Psoas muscle (tissue), 8 donors: ENCODE measurements around the gene SELENOV. TPM values are rescaled to one million over a fixed set of nuclear protein-coding genes. Genes with fewer than 3 reads are reported as not detected.

Experiments
- ATAC-seq, 4 donors: fragments of 200-7000 bp; cut with Tn5 transposase; one replicate each; pipeline ENCODE4 v1.9.1; 2020; ENCODE audit warnings: moderate library complexity in 3 of 4, mild to moderate bottlenecking in 2 of 4
- DNase-seq, 2 donors: peaks; one replicate each; pipeline ENCODE4 v3.0.0-alpha.2; 2020
- H3K27ac ChIP-seq: fragments of 200-600 bp; one replicate; pipeline ENCODE4 v1.8.0; 2022
- H3K27me3 ChIP-seq, 3 donors: fragments of 200-600 bp in 1 of 3; one replicate each; pipeline versions ENCODE4 v1.6.1 to v1.8.0; 2013 to 2022; ENCODE audit warnings: low read length in 2 of 3, mild to moderate bottlenecking in 2 of 3, moderate library complexity in 1 of 3; ENCODE audit not compliant: insufficient read depth in 3 of 3
- H3K36me3 ChIP-seq, 2 donors: fragments of 200-600 bp in 1 of 2; one replicate each; pipeline versions ENCODE4 v1.6.1 to v1.8.0; 2013 to 2022; ENCODE audit warnings: low read depth in 1 of 2, mild to moderate bottlenecking in 1 of 2, moderate library complexity in 1 of 2; ENCODE audit not compliant: insufficient read depth in 1 of 2
- H3K4me1 ChIP-seq: fragments of 200-600 bp; one replicate; pipeline ENCODE4 v1.8.0; 2022
- H3K4me3 ChIP-seq: fragments of 200-600 bp; one replicate; pipeline ENCODE4 v1.8.0; 2022; ENCODE audit warnings: mild to moderate bottlenecking
- H3K9me3 ChIP-seq: fragments of 200-600 bp; one replicate; pipeline ENCODE4 v1.8.0; 2022
- CTCF ChIP-seq: fragments of 200-600 bp; IDR thresholded peaks from one replicate; pipeline ENCODE4 v1.8.0; 2022; ENCODE audit warnings: antibody characterized with exemption
- WGBS, 3 donors: extraction: QIAGEN DNeasy Blood & Tissue Kit; methylation state at CpG; one replicate each; pipeline versions ENCODE4 v1.1.6 to v1.1.7; 2013; 5-methylcytosine and 5-hydroxymethylcytosine counted together
- intact Hi-C, 2 donors: fragments of 100-400 bp; cut with DNase I; formaldehyde crosslinking; loops; one replicate each; pipeline versions ENCODE4 v1.11.0 to v1.14.2; 2022
- polyA plus RNA-seq, 3 donors: library from polyadenylated mRNA; stranded (reverse); fragments of 200-250 nt; gene quantifications; one replicate each; pipeline ENCODE4 v1.2.3, GENCODE V29; 2013
- total RNA-seq, 4 donors: library from RNA; stranded (reverse); fragmentation: NEBNext Ultra II Directional in 2 of 4; extraction: Animal tissue kit (Norgen Biotek cat#: 25700) in 2 of 4; gene quantifications; one replicate each; pipeline versions ENCODE4 v1.2.1 to v1.2.4, GENCODE V29; 2021 to 2023
- donor health status: healthy with polysubstance abuse.
- donor health status: DM: no; HTN: no; CAD: no; lungs with moderate emphysema.
- donor health status: Bipolar disorder and iron deficiency.
- donor health status: healthy.
- donor health status: DM: yes; HTN: yes; CAD: no.
- donor health status: DM: no; HTN: no; CAD: no.
- donor health status: DM: no; HTN: no; CAD: no.
- donor health status: DM: yes; HTN: yes; CAD: no.

The SELENOV gene
- total and polyA plus RNA-seq, 7 donors: not detected

- Histone ChIP-seq H3K4me1 (peaks cover 18% of the 10 kb centered on the region), H3K4me3 (no peak overlapping the region), H3K36me3 (no peaks in the 10 kb centered on the region), H3K27ac (no peak overlapping the region), H3K27me3 (peaks cover 0 to 90% (median 38%) of the 10 kb centered on the region in 3 donors), H3K9me3 (no peaks in the 10 kb centered on the region)
- ATAC-seq (no peak), DNase-seq (no peak)
- intact Hi-C loops: no loop called here
- no peak for TF ChIP-seq CTCF
- 49 to 66% (median 54%) methylated on average over 4 of the region's 4 CpGs for WGBS, 3 donors
Observed at GRCh38 chr19:39500543-39500942, 14.4 kb upstream of the SELENOV start.

- TF ChIP-seq CTCF: no peak
- Histone ChIP-seq H3K27me3 (peaks cover 0 to 93% (median 42%) of the 10 kb centered on the region in 3 donors), H3K27ac (no peak overlapping the region), H3K36me3 (no peaks in the 10 kb centered on the region), H3K4me1 (peaks cover 18% of the 10 kb centered on the region), H3K9me3 (no peaks in the 10 kb centered on the region), H3K4me3 (no peak overlapping the region)
- 73 to 77% (median 76%) methylated on average over 5 of the region's 5 CpGs for WGBS, 3 donors
- ATAC-seq: no peak
- DNase-seq: no peak
- intact Hi-C loops: no loop called here
Observed at GRCh38 chr19:39501340-39501739, 13.6 kb upstream of the SELENOV start.

GRCh38 chr19:39502640-39503417 is 12.1 kb upstream of the SELENOV start:
- H3K4me3 ChIP-seq: no peak overlapping the region
- H3K4me1 ChIP-seq: peaks cover 15% of the 10 kb centered on the region
- intact Hi-C loops: no loop called here
- DNase-seq: peak; percentile 67 to 72
- no peaks in the 10 kb centered on the region for H3K36me3 ChIP-seq
- no peak overlapping the region for H3K27ac ChIP-seq
- TF ChIP-seq CTCF: peak; percentile 67
- 12 to 20% (median 15%) methylated on average over 31 to 69 of the region's 69 CpGs for WGBS, 3 donors
- H3K9me3 ChIP-seq: no peaks in the 10 kb centered on the region
- ATAC-seq: peak; percentile 46 to 79 (median 72)
- peaks cover 0 to 92% (median 48%) of the 10 kb centered on the region in 3 donors for H3K27me3 ChIP-seq

GRCh38 chr19:39506598-39506943 is 8.4 kb upstream of the SELENOV start:
- no peaks in the 10 kb centered on the region for H3K36me3 ChIP-seq
- TF ChIP-seq CTCF: no peak
- WGBS, 3 donors: 41 to 48% (median 47%) methylated on average over 7 of the region's 7 CpGs
- peaks cover 0 to 93% (median 35%) of the 10 kb centered on the region in 3 donors for H3K27me3 ChIP-seq
- intact Hi-C loops: no loop called here
- DNase-seq (no peak), ATAC-seq (no peak)
- H3K9me3 ChIP-seq: no peaks in the 10 kb centered on the region
- no peak overlapping the region for H3K27ac ChIP-seq
- peak overlapping the region; percentile 58 for H3K4me3 ChIP-seq
- H3K4me1 ChIP-seq: no peaks in the 10 kb centered on the region
